Measurements from ENCODE around the gene LCAT.

- TF ChIP-seq CTCF (IDR thresholded peaks at IDR 0.05) (no peak), EP300 (IDR thresholded peaks at IDR 0.05) (no peak), POLR2AphosphoS5 (IDR thresholded peaks at IDR 0.05) (no peak), POLR2A (IDR thresholded peaks at IDR 0.05) (no peak)
These were observed 21.2 kb downstream of the LCAT start for GRCh38 chr16:67922740-67923139.

Measured in stomach (tissue), 4 donors.